ENCODE data around the gene GBF1.

Gene GBF1

DNA sequence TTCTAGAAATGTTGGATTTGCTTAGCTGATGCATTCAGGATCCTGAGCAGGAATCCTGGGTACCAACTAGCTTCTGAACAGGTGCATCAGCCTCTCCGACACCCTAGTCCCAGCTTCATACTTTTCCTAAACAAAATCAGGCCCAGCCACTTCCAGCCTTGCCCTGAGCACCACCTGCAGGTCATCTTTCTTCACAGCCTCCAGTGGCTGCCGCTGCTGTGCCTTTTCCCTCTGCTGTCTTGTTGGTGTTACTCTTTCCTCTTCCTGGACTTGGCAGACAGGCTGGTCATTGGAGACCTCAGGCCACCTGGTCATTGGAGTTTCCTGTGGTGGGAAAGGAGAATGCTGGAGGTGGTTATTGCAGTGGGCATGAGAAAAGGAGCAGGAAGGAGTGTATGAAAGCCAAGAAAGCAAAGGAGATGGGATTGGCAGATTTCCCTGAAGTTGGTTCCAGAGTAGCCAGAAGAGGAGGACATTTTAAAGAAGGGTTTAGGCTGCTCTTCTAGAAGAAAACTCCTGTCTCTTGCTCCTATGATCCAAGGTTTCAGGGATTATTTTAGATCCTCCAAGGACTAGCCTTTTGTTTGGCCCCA, 102.0 kb downstream of the GBF1 start:
- no peak overlapping the region for H3K27ac ChIP-seq (replicated peaks)
- TF ChIP-seq, protein P1, sequence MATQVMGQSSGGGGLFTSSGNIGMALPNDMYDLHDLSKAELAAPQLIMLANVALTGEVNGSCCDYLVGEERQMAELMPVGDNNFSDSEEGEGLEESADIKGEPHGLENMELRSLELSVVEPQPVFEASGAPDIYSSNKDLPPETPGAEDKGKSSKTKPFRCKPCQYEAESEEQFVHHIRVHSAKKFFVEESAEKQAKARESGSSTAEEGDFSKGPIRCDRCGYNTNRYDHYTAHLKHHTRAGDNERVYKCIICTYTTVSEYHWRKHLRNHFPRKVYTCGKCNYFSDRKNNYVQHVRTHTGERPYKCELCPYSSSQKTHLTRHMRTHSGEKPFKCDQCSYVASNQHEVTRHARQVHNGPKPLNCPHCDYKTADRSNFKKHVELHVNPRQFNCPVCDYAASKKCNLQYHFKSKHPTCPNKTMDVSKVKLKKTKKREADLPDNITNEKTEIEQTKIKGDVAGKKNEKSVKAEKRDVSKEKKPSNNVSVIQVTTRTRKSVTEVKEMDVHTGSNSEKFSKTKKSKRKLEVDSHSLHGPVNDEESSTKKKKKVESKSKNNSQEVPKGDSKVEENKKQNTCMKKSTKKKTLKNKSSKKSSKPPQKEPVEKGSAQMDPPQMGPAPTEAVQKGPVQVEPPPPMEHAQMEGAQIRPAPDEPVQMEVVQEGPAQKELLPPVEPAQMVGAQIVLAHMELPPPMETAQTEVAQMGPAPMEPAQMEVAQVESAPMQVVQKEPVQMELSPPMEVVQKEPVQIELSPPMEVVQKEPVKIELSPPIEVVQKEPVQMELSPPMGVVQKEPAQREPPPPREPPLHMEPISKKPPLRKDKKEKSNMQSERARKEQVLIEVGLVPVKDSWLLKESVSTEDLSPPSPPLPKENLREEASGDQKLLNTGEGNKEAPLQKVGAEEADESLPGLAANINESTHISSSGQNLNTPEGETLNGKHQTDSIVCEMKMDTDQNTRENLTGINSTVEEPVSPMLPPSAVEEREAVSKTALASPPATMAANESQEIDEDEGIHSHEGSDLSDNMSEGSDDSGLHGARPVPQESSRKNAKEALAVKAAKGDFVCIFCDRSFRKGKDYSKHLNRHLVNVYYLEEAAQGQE (IDR thresholded peaks at IDR 0.05; ENCODE audit: insufficient replicate concordance, low read depth): no peak
- no peak for TF ChIP-seq SPI1 (IDR thresholded peaks at IDR 0.05; ENCODE audit: borderline replicate concordance, low read depth)
- TF ChIP-seq POLR2AphosphoS5 (IDR thresholded peaks at IDR 0.05; ENCODE audit: low read depth): no peak
- TF ChIP-seq, protein P2, sequence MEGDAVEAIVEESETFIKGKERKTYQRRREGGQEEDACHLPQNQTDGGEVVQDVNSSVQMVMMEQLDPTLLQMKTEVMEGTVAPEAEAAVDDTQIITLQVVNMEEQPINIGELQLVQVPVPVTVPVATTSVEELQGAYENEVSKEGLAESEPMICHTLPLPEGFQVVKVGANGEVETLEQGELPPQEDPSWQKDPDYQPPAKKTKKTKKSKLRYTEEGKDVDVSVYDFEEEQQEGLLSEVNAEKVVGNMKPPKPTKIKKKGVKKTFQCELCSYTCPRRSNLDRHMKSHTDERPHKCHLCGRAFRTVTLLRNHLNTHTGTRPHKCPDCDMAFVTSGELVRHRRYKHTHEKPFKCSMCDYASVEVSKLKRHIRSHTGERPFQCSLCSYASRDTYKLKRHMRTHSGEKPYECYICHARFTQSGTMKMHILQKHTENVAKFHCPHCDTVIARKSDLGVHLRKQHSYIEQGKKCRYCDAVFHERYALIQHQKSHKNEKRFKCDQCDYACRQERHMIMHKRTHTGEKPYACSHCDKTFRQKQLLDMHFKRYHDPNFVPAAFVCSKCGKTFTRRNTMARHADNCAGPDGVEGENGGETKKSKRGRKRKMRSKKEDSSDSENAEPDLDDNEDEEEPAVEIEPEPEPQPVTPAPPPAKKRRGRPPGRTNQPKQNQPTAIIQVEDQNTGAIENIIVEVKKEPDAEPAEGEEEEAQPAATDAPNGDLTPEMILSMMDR (IDR thresholded peaks at IDR 0.05; ENCODE audit: insufficient read depth, low read length): peak; percentile 10
- no peak for TF ChIP-seq GABPA (IDR thresholded peaks at IDR 0.05; ENCODE audit: low read depth)
- no peak overlapping the region for H3K4me3 ChIP-seq (replicated peaks; ENCODE audit: insufficient read depth, low read length)
- no peaks in the 10 kb centered on the region for H3K27me3 ChIP-seq (ENCODE audit: insufficient read depth, poor library complexity, severe bottlenecking)
- peak in 1 of 2 experiments; percentile 42 for DNase-seq (ENCODE audit: low read depth in 1 of 2, low spot score in 1 of 2)

- H3K27me3 ChIP-seq (ENCODE audit: insufficient read depth, poor library complexity, severe bottlenecking): no peaks in the 10 kb centered on the region
- DNase-seq (ENCODE audit: low read depth in 1 of 2, low spot score in 1 of 2): peak in 1 of 2 experiments; percentile 66
- no peak overlapping the region for H3K27ac ChIP-seq (replicated peaks)
- no peak overlapping the region for H3K4me3 ChIP-seq (replicated peaks; ENCODE audit: insufficient read depth, low read length)
- TF ChIP-seq, protein P2 (IDR thresholded peaks at IDR 0.05; ENCODE audit: insufficient read depth, low read length): peak; percentile 96
- no peak for TF ChIP-seq POLR2AphosphoS5 (IDR thresholded peaks at IDR 0.05; ENCODE audit: low read depth)
Observed at GRCh38 chr10:102352066-102352715, 106.9 kb downstream of the GBF1 start.

DNA sequence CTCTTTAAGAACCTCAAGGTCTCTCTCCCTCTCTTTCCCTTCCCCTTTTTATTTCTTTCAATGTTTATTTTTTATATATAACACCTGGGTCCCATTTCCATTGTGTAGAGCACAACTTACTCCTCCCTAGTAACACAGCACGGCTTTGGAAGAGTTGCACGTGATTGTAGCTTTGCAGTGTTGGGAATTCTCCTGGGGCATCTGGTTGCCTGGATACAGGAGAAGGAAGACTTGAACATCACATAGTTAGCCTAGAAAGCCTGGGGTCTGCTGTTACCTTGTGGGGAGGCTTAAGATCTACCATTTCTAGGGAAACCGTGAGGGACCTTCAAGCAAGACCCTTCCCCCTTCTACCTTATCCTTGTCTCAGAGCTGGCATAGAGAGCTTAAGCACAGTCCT, 109.1 kb downstream of the GBF1 start:
- Histone ChIP-seq H3K4me3 (replicated peaks; ENCODE audit: insufficient read depth, low read length) (no peak overlapping the region), H3K27me3 (ENCODE audit: insufficient read depth, poor library complexity, severe bottlenecking) (no peaks in the 10 kb centered on the region), H3K27ac (replicated peaks) (no peak overlapping the region)
- DNase-seq (ENCODE audit: low read depth in 1 of 2, low spot score in 1 of 2): no peak
- TF ChIP-seq GABPA (IDR thresholded peaks at IDR 0.05; ENCODE audit: low read depth) (no peak), SPI1 (IDR thresholded peaks at IDR 0.05; ENCODE audit: borderline replicate concordance, low read depth) (no peak)

- DNase-seq (ENCODE audit: low read depth in 1 of 2, low spot score in 1 of 2): no peak
- Histone ChIP-seq H3K27ac (replicated peaks) (no peak overlapping the region), H3K27me3 (ENCODE audit: insufficient read depth, poor library complexity, severe bottlenecking) (no peaks in the 10 kb centered on the region), H3K4me3 (replicated peaks; ENCODE audit: insufficient read depth, low read length) (no peak overlapping the region)
- TF ChIP-seq, protein P2 (IDR thresholded peaks at IDR 0.05; ENCODE audit: insufficient read depth, low read length): no peak
Observed at GRCh38 chr10:102358712-102359382, 113.5 kb downstream of the GBF1 start.

DNA sequence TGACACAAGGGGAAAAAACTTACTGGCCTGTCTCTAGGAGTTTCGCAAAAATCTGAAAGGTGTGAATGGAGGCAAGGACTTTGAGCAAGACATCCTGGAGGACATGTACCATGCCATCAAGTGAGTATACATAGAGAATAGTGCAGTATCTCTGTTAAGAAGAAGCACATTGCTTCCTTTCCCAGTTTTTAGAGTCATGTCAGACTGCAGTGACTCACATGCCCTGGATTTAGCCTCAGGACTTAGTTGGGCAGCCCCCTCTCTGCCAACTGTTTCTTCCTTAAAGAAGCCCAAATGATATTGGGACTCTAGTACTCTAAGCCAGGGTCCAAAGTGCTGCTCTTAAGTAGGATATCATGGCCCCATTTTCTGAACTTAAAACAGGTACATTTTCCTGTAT, 122.1 kb downstream of the GBF1 start:
- no peak for DNase-seq (ENCODE audit: low read depth in 1 of 2, low spot score in 1 of 2)
- no peak overlapping the region for H3K27ac ChIP-seq (replicated peaks)
- no peaks in the 10 kb centered on the region for H3K27me3 ChIP-seq (ENCODE audit: insufficient read depth, poor library complexity, severe bottlenecking)
- no peak for TF ChIP-seq SPI1 (IDR thresholded peaks at IDR 0.05; ENCODE audit: borderline replicate concordance, low read depth)
- H3K4me3 ChIP-seq (replicated peaks; ENCODE audit: insufficient read depth, low read length): no peak overlapping the region
